ENCODE data around the gene GFY.

Gene GFY

GRCh38 chr19:49427339-49427738, 2.2 kb downstream of the GFY start:
- no peak for TF ChIP-seq CTCF (IDR thresholded peaks at IDR 0.05; ENCODE audit: insufficient read depth, low read length, poor library complexity, severe bottlenecking)
- no peak for TF ChIP-seq EZH2phosphoT487 (conservative IDR thresholded peaks at IDR 0.05; ENCODE audit: low read length)
- Histone ChIP-seq H3K9me3 (ENCODE audit: insufficient read depth, low read length) (no peaks in the 10 kb centered on the region), H3K27ac (ENCODE audit: low read depth, low read length) (no peak overlapping the region), H3F3A (ENCODE audit: insufficient read depth) (no peaks in the 10 kb centered on the region), H3K36me3 (ENCODE audit: low read length) (no peaks in the 10 kb centered on the region), H2AFZ (ENCODE audit: low read depth, low read length, severe bottlenecking) (no peak overlapping the region), H3K9me2 (replicated peaks; ENCODE audit: insufficient read depth, low read length) (no peaks in the 10 kb centered on the region), H3K4me2 (ENCODE audit: low read depth, low read length, poor library complexity, severe bottlenecking) (no peak overlapping the region), H3K27me3 (ENCODE audit: low read length) (no peaks in the 10 kb centered on the region), H3K9ac (ENCODE audit: low read length) (no peak overlapping the region), H4K20me1 (ENCODE audit: low read depth, low read length) (no peaks in the 10 kb centered on the region), H3K79me2 (ENCODE audit: insufficient read depth, low read length) (no peaks in the 10 kb centered on the region), H3K4me3 (ENCODE audit: insufficient read depth, low read length, poor library complexity, severe bottlenecking) (no peak overlapping the region)

GRCh38 chr19:49427855-49428546, 2.8 kb downstream of the GFY start:
- Histone ChIP-seq H4K20me1 (ENCODE audit: low read depth, low read length) (no peaks in the 10 kb centered on the region), H3K27me3 (ENCODE audit: low read length) (no peaks in the 10 kb centered on the region), H3K79me2 (ENCODE audit: insufficient read depth, low read length) (no peaks in the 10 kb centered on the region), H3F3A (ENCODE audit: insufficient read depth) (no peaks in the 10 kb centered on the region), H3K9me3 (ENCODE audit: insufficient read depth, low read length) (no peaks in the 10 kb centered on the region), H3K36me3 (ENCODE audit: low read length) (no peaks in the 10 kb centered on the region), H3K4me3 (ENCODE audit: insufficient read depth, low read length, poor library complexity, severe bottlenecking) (no peak overlapping the region), H3K27ac (ENCODE audit: low read depth, low read length) (no peak overlapping the region), H3K4me2 (ENCODE audit: low read depth, low read length, poor library complexity, severe bottlenecking) (no peak overlapping the region), H3K9ac (ENCODE audit: low read length) (no peak overlapping the region), H2AFZ (ENCODE audit: low read depth, low read length, severe bottlenecking) (no peak overlapping the region), H3K9me2 (replicated peaks; ENCODE audit: insufficient read depth, low read length) (no peaks in the 10 kb centered on the region)
- no peak for TF ChIP-seq EZH2phosphoT487 (conservative IDR thresholded peaks at IDR 0.05; ENCODE audit: low read length)
- TF ChIP-seq CTCF (IDR thresholded peaks at IDR 0.05; ENCODE audit: insufficient read depth, low read length, poor library complexity, severe bottlenecking): no peak

GRCh38 chr19:49428547-49429451, 3.6 kb downstream of the GFY start:
- Histone ChIP-seq H3K79me2 (ENCODE audit: insufficient read depth, low read length) (no peaks in the 10 kb centered on the region), H3F3A (ENCODE audit: insufficient read depth) (no peaks in the 10 kb centered on the region), H3K9ac (ENCODE audit: low read length) (no peak overlapping the region), H4K20me1 (ENCODE audit: low read depth, low read length) (no peaks in the 10 kb centered on the region), H3K36me3 (ENCODE audit: low read length) (no peaks in the 10 kb centered on the region), H3K4me3 (ENCODE audit: insufficient read depth, low read length, poor library complexity, severe bottlenecking) (no peak overlapping the region), H3K9me3 (ENCODE audit: insufficient read depth, low read length) (no peaks in the 10 kb centered on the region), H3K9me2 (replicated peaks; ENCODE audit: insufficient read depth, low read length) (no peaks in the 10 kb centered on the region), H3K4me2 (ENCODE audit: low read depth, low read length, poor library complexity, severe bottlenecking) (no peak overlapping the region), H3K27ac (ENCODE audit: low read depth, low read length) (no peak overlapping the region), H2AFZ (ENCODE audit: low read depth, low read length, severe bottlenecking) (no peak overlapping the region), H3K27me3 (ENCODE audit: low read length) (no peaks in the 10 kb centered on the region)
- TF ChIP-seq EZH2phosphoT487 (conservative IDR thresholded peaks at IDR 0.05; ENCODE audit: low read length) (no peak), CTCF (IDR thresholded peaks at IDR 0.05; ENCODE audit: insufficient read depth, low read length, poor library complexity, severe bottlenecking) (no peak)

All from SU-DHL-6 (cell line).